ENCODE results near the gene MECR. TPM values are rescaled to one million over a fixed set of nuclear protein-coding genes. Genes with fewer than 3 reads are reported as not detected.

MECR gene
- 36.7 and 43.2 TPM in 2 replicates for total RNA-seq

GRCh38 chr1:29230553-29231378 lies at the start of gene MECR:
TSS of gene MECR (minus strand) at chr1:29230934. CDS start at chr1:29230906, 28 bp downstream.

GRCh38 chr1:29235955-29236711 lies 5.4 kb upstream of the MECR start, which contains the start of gene PTPRU:
TSS of gene PTPRU (plus strand) at chr1:29236522. CDS start at chr1:29236645, 123 bp downstream.

GRCh38 chr1:29181413-29182225 lies 49.1 kb downstream of the MECR start, which contains the start of gene SRSF4:
TSS of gene SRSF4 (minus strand) at chr1:29181900. CDS start at chr1:29181752, 148 bp downstream.

Small RNA genes within 50 kb of the gene (small RNA-seq; reads per million reads assigned to genes)
- gene RF02271 = not detected

Other genes with a start within 250 kb of the MECR start
- gene TMEM200B, start 107.0 kb downstream of the MECR start, total RNA-seq = 9.9 and 11.5 TPM in 2 replicates
- 23.1 and 32.8 TPM in 2 replicates for gene SRSF4, start 49.0 kb downstream of the MECR start, total RNA-seq
- 8.8 and 20.1 TPM in 2 replicates for gene PTPRU, start 5.6 kb upstream of the MECR start, total RNA-seq

Measured in subcutaneous preadipocyte (primary cell).